ENCODE data around the gene CRY2.

DNA sequence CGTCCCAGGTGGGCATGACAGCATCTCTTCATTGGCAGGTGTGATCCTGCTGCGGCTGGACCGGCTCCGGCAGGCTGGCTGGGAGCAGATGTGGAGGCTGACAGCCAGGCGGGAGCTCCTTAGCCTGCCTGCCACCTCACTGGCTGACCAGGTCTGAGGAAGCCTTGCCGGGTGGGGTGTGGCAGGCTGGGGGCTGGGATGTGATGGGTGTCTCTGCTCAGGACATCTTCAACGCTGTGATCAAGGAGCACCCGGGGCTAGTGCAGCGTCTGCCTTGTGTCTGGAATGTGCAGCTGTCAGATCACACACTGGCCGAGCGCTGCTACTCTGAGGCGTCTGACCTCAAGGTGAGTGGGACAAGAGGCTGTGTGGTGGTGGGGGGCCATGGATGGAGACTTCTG, 78.7 kb downstream of the CRY2 start:
- TF ChIP-seq, protein P1, sequence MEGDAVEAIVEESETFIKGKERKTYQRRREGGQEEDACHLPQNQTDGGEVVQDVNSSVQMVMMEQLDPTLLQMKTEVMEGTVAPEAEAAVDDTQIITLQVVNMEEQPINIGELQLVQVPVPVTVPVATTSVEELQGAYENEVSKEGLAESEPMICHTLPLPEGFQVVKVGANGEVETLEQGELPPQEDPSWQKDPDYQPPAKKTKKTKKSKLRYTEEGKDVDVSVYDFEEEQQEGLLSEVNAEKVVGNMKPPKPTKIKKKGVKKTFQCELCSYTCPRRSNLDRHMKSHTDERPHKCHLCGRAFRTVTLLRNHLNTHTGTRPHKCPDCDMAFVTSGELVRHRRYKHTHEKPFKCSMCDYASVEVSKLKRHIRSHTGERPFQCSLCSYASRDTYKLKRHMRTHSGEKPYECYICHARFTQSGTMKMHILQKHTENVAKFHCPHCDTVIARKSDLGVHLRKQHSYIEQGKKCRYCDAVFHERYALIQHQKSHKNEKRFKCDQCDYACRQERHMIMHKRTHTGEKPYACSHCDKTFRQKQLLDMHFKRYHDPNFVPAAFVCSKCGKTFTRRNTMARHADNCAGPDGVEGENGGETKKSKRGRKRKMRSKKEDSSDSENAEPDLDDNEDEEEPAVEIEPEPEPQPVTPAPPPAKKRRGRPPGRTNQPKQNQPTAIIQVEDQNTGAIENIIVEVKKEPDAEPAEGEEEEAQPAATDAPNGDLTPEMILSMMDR (IDR thresholded peaks at IDR 0.05; ENCODE audit: low read depth, low read length), result no peak
- TF ChIP-seq POLR2A (IDR thresholded peaks at IDR 0.05; ENCODE audit: extremely low read depth, insufficient read length), result no peak
- TF ChIP-seq, protein P2, sequence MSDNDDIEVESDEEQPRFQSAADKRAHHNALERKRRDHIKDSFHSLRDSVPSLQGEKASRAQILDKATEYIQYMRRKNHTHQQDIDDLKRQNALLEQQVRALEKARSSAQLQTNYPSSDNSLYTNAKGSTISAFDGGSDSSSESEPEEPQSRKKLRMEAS (IDR thresholded peaks at IDR 0.05; ENCODE audit: low read depth, low read length), result no peak
